ENCODE results near the gene XXYLT1. TPM values are rescaled to one million over a fixed set of nuclear protein-coding genes. Genes with fewer than 3 reads are reported as not detected.

The XXYLT1 gene
- total RNA-seq, 2 experiments from 2014 or later: 17.2 to 19.6 TPM

DNA sequence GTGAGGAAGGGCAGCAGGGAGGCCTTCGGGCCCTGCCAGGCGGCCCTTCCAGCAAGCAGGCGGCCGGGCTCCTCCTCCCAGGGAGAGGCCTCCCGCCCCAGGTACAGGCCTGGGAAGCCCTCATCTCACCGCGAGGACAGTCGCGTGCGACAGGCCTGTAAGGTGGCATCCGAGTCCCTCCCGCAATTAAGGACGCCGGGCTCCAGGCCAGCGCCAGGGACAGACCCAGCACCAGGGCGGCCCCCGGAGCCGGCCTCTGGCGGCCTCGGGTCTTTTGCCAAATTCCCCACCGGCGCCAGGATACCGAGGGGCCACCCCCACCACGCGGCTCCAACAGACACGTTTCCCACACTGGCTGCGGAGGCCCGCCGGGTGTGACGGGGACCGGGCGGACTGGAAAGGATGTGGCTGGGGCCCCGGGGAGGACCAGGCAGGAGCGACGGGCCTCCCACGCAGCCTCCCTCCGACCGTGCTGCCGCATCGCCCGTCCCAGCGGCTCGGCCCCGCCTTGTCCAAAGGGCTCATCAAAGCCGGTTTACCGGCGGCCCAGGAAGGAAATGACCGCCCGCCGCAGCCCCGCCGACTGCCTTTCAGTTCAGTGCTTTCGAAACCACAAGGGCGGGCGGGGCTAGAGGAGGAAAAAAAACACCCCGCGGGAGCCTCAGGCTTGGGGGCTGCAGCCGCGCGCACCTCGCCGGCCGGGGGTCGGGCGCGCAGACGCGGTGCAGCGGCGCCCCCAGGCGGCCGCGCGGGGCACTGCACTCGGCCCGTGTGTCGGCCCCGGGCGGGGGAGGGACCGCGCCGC lies 11.3 kb downstream of the XXYLT1 start:
- ChIA-PET CTCF (ENCODE audit: unreplicated experiment) (interaction anchor here (0.6 kb wide), 1 partner anchor 257 kb away, joined by 3 read pairs; no protein-coding TSS in a partner anchor), POLR2A (interaction anchor here (0.8 to 2.8 kb wide), 6 partner anchors 10 to 577 kb away, joined by 3 to 9 read pairs (median 4); no protein-coding TSS in a partner anchor)
- BruUV-seq (replicated peaks): no TSS peak
- DNase-seq (ENCODE audit: low spot score): peak; percentile 94
- Histone ChIP-seq H4K20me1 (ENCODE audit: insufficient read depth, low read length) (peaks cover 5% of the 10 kb centered on the region; the same call in 1 of the 2 replicates), H3K27ac (ENCODE audit: low read depth, low read length, poor library complexity, severe bottlenecking) (peak overlapping the region; percentile 84), H3K9me3 (ENCODE audit: low read length) (no peaks in the 10 kb centered on the region), H3K36me3 (ENCODE audit: insufficient read depth, low read length) (peaks cover 7% of the 10 kb centered on the region; the same call in 1 of the 2 replicates), H3K4me3 (ENCODE audit: low read depth, low read length, poor library complexity, severe bottlenecking) (peak overlapping the region; percentile 68), H3K9me2 (ENCODE audit: insufficient read depth, low read length) (no peaks in the 10 kb centered on the region), H3K4me2 (ENCODE audit: low read length) (peak overlapping the region; percentile 83), H2AFZ (ENCODE audit: low read length) (peak overlapping the region; percentile 52; the same call in 1 of the 2 replicates), H3K4me1 (ENCODE audit: insufficient read depth, low read length, poor library complexity, severe bottlenecking) (peaks cover 39% of the 10 kb centered on the region), H3K79me2 (ENCODE audit: insufficient read depth, low read depth, low read length) (no peaks in the 10 kb centered on the region; the same call in 1 of the 2 replicates)
- intact Hi-C loops (cut with micrococcal nuclease; ENCODE audit: unreplicated experiment): loop anchor here (1.0 to 2.0 kb wide), 5 partner anchors 111 to 577 kb away; no protein-coding TSS in a partner anchor
- TF ChIP-seq, protein P1, sequence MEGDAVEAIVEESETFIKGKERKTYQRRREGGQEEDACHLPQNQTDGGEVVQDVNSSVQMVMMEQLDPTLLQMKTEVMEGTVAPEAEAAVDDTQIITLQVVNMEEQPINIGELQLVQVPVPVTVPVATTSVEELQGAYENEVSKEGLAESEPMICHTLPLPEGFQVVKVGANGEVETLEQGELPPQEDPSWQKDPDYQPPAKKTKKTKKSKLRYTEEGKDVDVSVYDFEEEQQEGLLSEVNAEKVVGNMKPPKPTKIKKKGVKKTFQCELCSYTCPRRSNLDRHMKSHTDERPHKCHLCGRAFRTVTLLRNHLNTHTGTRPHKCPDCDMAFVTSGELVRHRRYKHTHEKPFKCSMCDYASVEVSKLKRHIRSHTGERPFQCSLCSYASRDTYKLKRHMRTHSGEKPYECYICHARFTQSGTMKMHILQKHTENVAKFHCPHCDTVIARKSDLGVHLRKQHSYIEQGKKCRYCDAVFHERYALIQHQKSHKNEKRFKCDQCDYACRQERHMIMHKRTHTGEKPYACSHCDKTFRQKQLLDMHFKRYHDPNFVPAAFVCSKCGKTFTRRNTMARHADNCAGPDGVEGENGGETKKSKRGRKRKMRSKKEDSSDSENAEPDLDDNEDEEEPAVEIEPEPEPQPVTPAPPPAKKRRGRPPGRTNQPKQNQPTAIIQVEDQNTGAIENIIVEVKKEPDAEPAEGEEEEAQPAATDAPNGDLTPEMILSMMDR (conservative IDR thresholded peaks at IDR 0.05; ENCODE audit: low read length): peak; percentile 64
- no peak for TF ChIP-seq EZH2phosphoT487 (IDR thresholded peaks at IDR 0.05; ENCODE audit: borderline replicate concordance, low read depth, low read length)

DNA sequence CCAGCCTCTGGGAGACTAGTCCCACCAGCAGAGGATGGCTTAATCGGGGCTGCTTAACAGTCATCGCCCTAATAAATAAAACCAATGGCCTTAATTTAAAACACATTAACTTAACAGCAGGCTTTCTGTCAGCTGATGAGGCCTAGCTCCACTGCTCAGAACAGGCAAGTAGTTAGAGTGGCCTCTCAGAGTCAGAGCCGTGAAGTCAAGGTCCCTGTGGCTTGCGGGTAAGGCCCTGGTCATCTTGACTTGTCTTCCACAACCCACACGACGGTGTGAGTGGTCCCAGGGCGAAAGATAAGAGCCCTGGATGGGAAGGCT lies 11.8 kb downstream of the XXYLT1 start:
- peaks cover 39% of the 10 kb centered on the region for H3K4me1 ChIP-seq (ENCODE audit: insufficient read depth, low read length, poor library complexity, severe bottlenecking)
- no peaks in the 10 kb centered on the region for H3K9me2 ChIP-seq (ENCODE audit: insufficient read depth, low read length)
- H3K4me2 ChIP-seq (ENCODE audit: low read length): peak overlapping the region; percentile 83
- H3K4me3 ChIP-seq (ENCODE audit: low read depth, low read length, poor library complexity, severe bottlenecking): peak overlapping the region; percentile 68
- POLR2A ChIA-PET: interaction anchor here (0.5 to 2.8 kb wide), 8 partner anchors 9 to 576 kb away, joined by 3 to 9 read pairs (median 4); no protein-coding TSS in a partner anchor
- BruUV-seq (replicated peaks): no TSS peak
- no peaks in the 10 kb centered on the region for H3K9me3 ChIP-seq (ENCODE audit: low read length)
- intact Hi-C loops (cut with micrococcal nuclease; ENCODE audit: unreplicated experiment): loop anchor here (1.0 kb wide), 2 partner anchors 111 to 257 kb away; no protein-coding TSS in a partner anchor
- no peaks in the 10 kb centered on the region; the same call in 1 of the 2 replicates for H3K79me2 ChIP-seq (ENCODE audit: insufficient read depth, low read depth, low read length)
- H4K20me1 ChIP-seq (ENCODE audit: insufficient read depth, low read length): peaks cover 5% of the 10 kb centered on the region; the same call in 1 of the 2 replicates
- no peak for TF ChIP-seq EZH2phosphoT487 (IDR thresholded peaks at IDR 0.05; ENCODE audit: borderline replicate concordance, low read depth, low read length)
- TF ChIP-seq, protein P1 (conservative IDR thresholded peaks at IDR 0.05; ENCODE audit: low read length): no peak
- DNase-seq (ENCODE audit: low spot score): no peak
- H3K36me3 ChIP-seq (ENCODE audit: insufficient read depth, low read length): peaks cover 7% of the 10 kb centered on the region; the same call in 1 of the 2 replicates
- CTCF ChIA-PET (ENCODE audit: unreplicated experiment): interaction anchor here (0.6 kb wide), 1 partner anchor 256 kb away, joined by 3 read pairs; no protein-coding TSS in a partner anchor
- H2AFZ ChIP-seq (ENCODE audit: low read length): no peak overlapping the region; the same call in 1 of the 2 replicates
- H3K27ac ChIP-seq (ENCODE audit: low read depth, low read length, poor library complexity, severe bottlenecking): peak overlapping the region; percentile 84

Measured in OCI-LY7 (cell line).